T-helper 1 cell treated with Interleukin-12 subunit alpha and Interleukin-12 subunit beta and Interleukin-4 antibody, amounts not matched to agents 30 ng/mL and 1 ng/mL, for 36 hours (primary cell): ENCODE results near the gene TNS1. TPM values are rescaled to one million over a fixed set of nuclear protein-coding genes. Genes with fewer than 3 reads are reported as not detected.

ENCODE experiments used
- intact Hi-C: fragments of 100-400 bp; cut with micrococcal nuclease; formaldehyde crosslinking; loops from one replicate; pipeline ENCODE4 v1.15.1; 2024
- total RNA-seq: library from RNA; stranded (reverse); gene quantifications from 2 replicates; pipeline ENCODE4 v1.2.3, GENCODE V29; 2022

TNS1 gene
- total RNA-seq, 1 donor from 2014 or later: 1.0 TPM

- intact Hi-C loops: no loop called here
These were observed 1.2 kb downstream of the TNS1 start for GRCh38 chr2:218001629-218002028.

- intact Hi-C loops: no loop called here
These were observed 2.7 kb downstream of the TNS1 start for GRCh38 chr2:218000136-218000535.

GRCh38 chr2:217999595-217999959 is 3.2 kb downstream of the TNS1 start:
- intact Hi-C loops: loop anchor here (10.0 kb wide), 1 partner anchor 1315 kb away; no protein-coding TSS in a partner anchor

GRCh38 chr2:217998926-217999594 is 3.7 kb downstream of the TNS1 start:
- intact Hi-C loops: loop anchor here (10.0 kb wide), 1 partner anchor 1314 kb away; no protein-coding TSS in a partner anchor

GRCh38 chr2:217997510-217997909 is 5.3 kb downstream of the TNS1 start:
- intact Hi-C loops: loop anchor here (10.0 kb wide), 1 partner anchor 1313 kb away; no protein-coding TSS in a partner anchor

- intact Hi-C loops: loop anchor here (10.0 kb wide), 1 partner anchor 1312 kb away; no protein-coding TSS in a partner anchor
These were observed 6.4 kb downstream of the TNS1 start for GRCh38 chr2:217996361-217996760.

GRCh38 chr2:217995731-217996231 is 7.0 kb downstream of the TNS1 start:
- intact Hi-C loops: loop anchor here (10.0 kb wide), 1 partner anchor 1311 kb away; no protein-coding TSS in a partner anchor

GRCh38 chr2:217994776-217995274 is 8.0 kb downstream of the TNS1 start:
- intact Hi-C loops: loop anchor here (1.0 to 10.0 kb wide), 3 partner anchors 206 to 1310 kb away; no protein-coding TSS in a partner anchor

GRCh38 chr2:217993817-217994463 is 8.9 kb downstream of the TNS1 start:
- intact Hi-C loops: loop anchor here (1.0 to 10.0 kb wide), 3 partner anchors 205 to 1309 kb away; no protein-coding TSS in a partner anchor

- intact Hi-C loops: loop anchor here (10.0 kb wide), 1 partner anchor 1308 kb away; no protein-coding TSS in a partner anchor
These were observed 9.7 kb downstream of the TNS1 start for GRCh38 chr2:217993138-217993537.

GRCh38 chr2:217992061-217992460 is 10.7 kb downstream of the TNS1 start:
- intact Hi-C loops: loop anchor here (10.0 kb wide), 1 partner anchor 1307 kb away; no protein-coding TSS in a partner anchor

- intact Hi-C loops: loop anchor here (10.0 kb wide), 1 partner anchor 1306 kb away; no protein-coding TSS in a partner anchor
These were observed 11.9 kb downstream of the TNS1 start for GRCh38 chr2:217990791-217991465.

- intact Hi-C loops: loop anchor here (10.0 kb wide), 1 partner anchor 1306 kb away; no protein-coding TSS in a partner anchor
These were observed 12.4 kb downstream of the TNS1 start for GRCh38 chr2:217990389-217990788.

- intact Hi-C loops: no loop called here
These were observed 13.4 kb downstream of the TNS1 start for GRCh38 chr2:217989221-217989948.

GRCh38 chr2:217988840-217989204 is 14.0 kb downstream of the TNS1 start:
- intact Hi-C loops: loop anchor here (1.0 kb wide), 5 partner anchors 45 to 204 kb away; no protein-coding TSS in a partner anchor

- intact Hi-C loops: loop anchor here (1.0 kb wide), 5 partner anchors 46 to 203 kb away; no protein-coding TSS in a partner anchor
These were observed 14.6 kb downstream of the TNS1 start for GRCh38 chr2:217988014-217988839.

GRCh38 chr2:217987391-217987790 is 15.4 kb downstream of the TNS1 start:
- intact Hi-C loops: no loop called here

- intact Hi-C loops: no loop called here
These were observed 16.4 kb downstream of the TNS1 start for GRCh38 chr2:217986256-217986961.
